ENCODE data around the gene EIF4E1B.

The EIF4E1B gene

GRCh38 chr5:176680226-176680563 lies 49.7 kb downstream of the EIF4E1B start:
- Histone ChIP-seq H3K36me3 (no peaks in the 10 kb centered on the region), H3K27me3 (peaks cover 11 to 46% (median 30%) of the 10 kb centered on the region in 11 experiments; a peak in 20 of 22 replicates), H3K4me2 (no peak overlapping the region), H3K9ac (no peak overlapping the region), H3K27ac (no peak overlapping the region), H3K4me1 (peaks cover 20 to 35% (median 31%) of the 10 kb centered on the region in 10 experiments), H3K9me3 (replicated peaks in 1 of 11) (peaks cover 7 to 14% (median 13%) of the 10 kb centered on the region in 11 experiments; a peak in 21 of 22 replicates), H4K20me1 (peaks cover 0 to 34% (median 10%) of the 10 kb centered on the region in 11 experiments; a peak in 13 of 22 replicates), H3K4me3 (no peak overlapping the region)
- no peak for TF ChIP-seq Cebpa-rat (IDR thresholded peaks at IDR 0.05)

GRCh38 chr5:176682016-176682531 lies 51.6 kb downstream of the EIF4E1B start:
- Histone ChIP-seq H3K27ac (no peak overlapping the region), H3K9ac (no peak overlapping the region), H3K4me1 (peaks cover 4 to 16% (median 12%) of the 10 kb centered on the region in 10 experiments; a peak in 19 of 20 replicates), H3K27me3 (peaks cover 11 to 46% (median 30%) of the 10 kb centered on the region in 11 experiments; a peak in 20 of 22 replicates), H3K9me3 (replicated peaks in 1 of 11) (peaks cover 15 to 32% (median 24%) of the 10 kb centered on the region in 11 experiments), H4K20me1 (peaks cover 0 to 29% (median under 1%) of the 10 kb centered on the region in 11 experiments; a peak in 7 of 22 replicates), H3K4me2 (no peak overlapping the region), H3K4me3 (no peak overlapping the region), H3K36me3 (no peaks in the 10 kb centered on the region)
- no peak for TF ChIP-seq Cebpa-rat (IDR thresholded peaks at IDR 0.05)

- no peaks in the 10 kb centered on the region for H3K4me1 ChIP-seq
- H3K4me3 ChIP-seq: no peak overlapping the region
- no peak overlapping the region for H3K4me2 ChIP-seq
- H3K36me3 ChIP-seq: no peaks in the 10 kb centered on the region
- peaks cover 6 to 23% (median 17%) of the 10 kb centered on the region in 11 experiments; a peak in 20 of 22 replicates for H3K27me3 ChIP-seq
- H3K9me3 ChIP-seq (replicated peaks in 1 of 11): peaks cover 29 to 49% (median 39%) of the 10 kb centered on the region in 11 experiments
- no peak overlapping the region for H3K27ac ChIP-seq
- peaks cover 0 to 8% (median 0%) of the 10 kb centered on the region in 11 experiments; a peak in 3 of 22 replicates for H4K20me1 ChIP-seq
- TF ChIP-seq Cebpa-rat (IDR thresholded peaks at IDR 0.05): no peak
- H3K9ac ChIP-seq: no peak overlapping the region
Measured at GRCh38 chr5:176685010-176685409, 54.5 kb downstream of the EIF4E1B start.

GRCh38 chr5:176687247-176687646 lies 56.8 kb downstream of the EIF4E1B start:
- Histone ChIP-seq H3K9me3 (replicated peaks in 1 of 11) (peaks cover 29 to 49% (median 39%) of the 10 kb centered on the region in 11 experiments), H3K4me3 (no peak overlapping the region), H3K4me1 (no peaks in the 10 kb centered on the region), H3K4me2 (no peak overlapping the region), H3K27me3 (peaks cover 3 to 19% (median 10%) of the 10 kb centered on the region in 11 experiments), H4K20me1 (peaks cover 0 to 3% (median 0%) of the 10 kb centered on the region in 11 experiments; a peak in 2 of 22 replicates), H3K27ac (no peak overlapping the region), H3K36me3 (no peaks in the 10 kb centered on the region), H3K9ac (no peak overlapping the region)
- no peak for TF ChIP-seq Cebpa-rat (IDR thresholded peaks at IDR 0.05)

GRCh38 chr5:176687881-176688280 lies 57.4 kb downstream of the EIF4E1B start:
- Histone ChIP-seq H3K27ac (no peak overlapping the region), H3K4me3 (no peak overlapping the region), H3K9ac (no peak overlapping the region), H3K9me3 (replicated peaks in 1 of 11) (peaks cover 29 to 49% (median 39%) of the 10 kb centered on the region in 11 experiments), H4K20me1 (peaks cover 0 to 6% (median 0%) of the 10 kb centered on the region in 11 experiments; a peak in 3 of 22 replicates), H3K4me2 (no peak overlapping the region), H3K36me3 (no peaks in the 10 kb centered on the region), H3K4me1 (peaks cover 0 to 2% (median 0%) of the 10 kb centered on the region in 10 experiments; a peak in 2 of 20 replicates), H3K27me3 (peaks cover 9 to 26% (median 16%) of the 10 kb centered on the region in 11 experiments)
- TF ChIP-seq Cebpa-rat (IDR thresholded peaks at IDR 0.05): no peak

GRCh38 chr5:176690911-176691310 lies 60.4 kb downstream of the EIF4E1B start:
- peaks cover 0 to 6% (median 0%) of the 10 kb centered on the region in 10 experiments; a peak in 2 of 20 replicates for H3K4me1 ChIP-seq
- no peak overlapping the region for H3K4me2 ChIP-seq
- H3K36me3 ChIP-seq: no peaks in the 10 kb centered on the region
- no peak overlapping the region for H3K9ac ChIP-seq
- H3K4me3 ChIP-seq: no peak overlapping the region
- H3K9me3 ChIP-seq (replicated peaks in 1 of 11): peaks cover 19 to 28% (median 24%) of the 10 kb centered on the region in 11 experiments
- peaks cover 0 to 17% (median 0%) of the 10 kb centered on the region in 11 experiments; a peak in 5 of 22 replicates for H4K20me1 ChIP-seq
- H3K27ac ChIP-seq: no peak overlapping the region
- no peak for TF ChIP-seq Cebpa-rat (IDR thresholded peaks at IDR 0.05)
- H3K27me3 ChIP-seq: peaks cover 32 to 51% (median 45%) of the 10 kb centered on the region in 11 experiments

- peaks cover 16 to 25% (median 20%) of the 10 kb centered on the region in 11 experiments for H3K9me3 ChIP-seq (replicated peaks in 1 of 11)
- no peak for TF ChIP-seq Cebpa-rat (IDR thresholded peaks at IDR 0.05)
- H3K4me1 ChIP-seq: peaks cover 0 to 6% (median 0%) of the 10 kb centered on the region in 10 experiments; a peak in 2 of 20 replicates
- peaks cover 0 to 23% (median 0%) of the 10 kb centered on the region in 11 experiments; a peak in 5 of 22 replicates for H4K20me1 ChIP-seq
- H3K36me3 ChIP-seq: no peaks in the 10 kb centered on the region
- H3K27me3 ChIP-seq: peaks cover 34 to 57% (median 51%) of the 10 kb centered on the region in 11 experiments
- no peak overlapping the region for H3K27ac ChIP-seq
- H3K4me2 ChIP-seq: no peak overlapping the region
- H3K4me3 ChIP-seq: no peak overlapping the region
- H3K9ac ChIP-seq: no peak overlapping the region
Measured at GRCh38 chr5:176691524-176691923, 61.0 kb downstream of the EIF4E1B start.

GRCh38 chr5:176692326-176692725 lies 61.9 kb downstream of the EIF4E1B start:
- H3K4me3 ChIP-seq: no peak overlapping the region
- no peak overlapping the region for H3K27ac ChIP-seq
- peaks cover 0 to 6% (median 0%) of the 10 kb centered on the region in 10 experiments; a peak in 2 of 20 replicates for H3K4me1 ChIP-seq
- no peak overlapping the region for H3K9ac ChIP-seq
- peaks cover 12 to 18% (median 12%) of the 10 kb centered on the region in 11 experiments for H3K9me3 ChIP-seq (replicated peaks in 1 of 11)
- no peak for TF ChIP-seq Cebpa-rat (IDR thresholded peaks at IDR 0.05)
- peaks cover 40 to 65% (median 59%) of the 10 kb centered on the region in 11 experiments for H3K27me3 ChIP-seq
- H4K20me1 ChIP-seq: peaks cover 0 to 28% (median 0%) of the 10 kb centered on the region in 11 experiments; a peak in 5 of 22 replicates
- no peak overlapping the region for H3K4me2 ChIP-seq
- H3K36me3 ChIP-seq: no peaks in the 10 kb centered on the region

- Histone ChIP-seq H4K20me1 (peaks cover 0 to 34% (median 0%) of the 10 kb centered on the region in 11 experiments; a peak in 6 of 22 replicates), H3K27me3 (peaks cover 44 to 71% (median 65%) of the 10 kb centered on the region in 11 experiments)
- TF ChIP-seq Cebpa-rat (IDR thresholded peaks at IDR 0.05): no peak
Measured at GRCh38 chr5:176692839-176693476, 62.5 kb downstream of the EIF4E1B start.

More at GRCh38 chr5:176692839-176693476, 62.5 kb downstream of the EIF4E1B start:
- no peak overlapping the region for H3K4me3 ChIP-seq
- H3K9me3 ChIP-seq (replicated peaks in 1 of 11): peaks cover 5 to 12% (median 6%) of the 10 kb centered on the region in 11 experiments
- H3K9ac ChIP-seq: no peak overlapping the region; a peak in 1 of 22 replicates
- H3K36me3 ChIP-seq: no peaks in the 10 kb centered on the region
- no peak overlapping the region for H3K27ac ChIP-seq
- H3K4me2 ChIP-seq: 0 out of 22 replicates have a peak overlapping the region, but pooled peaks of 1 of the 11 experiments have one; percentile 23
- H3K4me1 ChIP-seq: peaks cover 0 to 6% (median 0%) of the 10 kb centered on the region in 10 experiments; a peak in 2 of 20 replicates

All from BLaER1 treated with 17β-estradiol and CSF1 and Interleukin-3, amounts not matched to agents 10 nM and 100 nM (cell line).